Activated naive CD8-positive, alpha-beta T cell treated with anti-CD3 and anti-CD28 coated beads, Interleukin-2, amount 50 U/mL, for 16 hours (primary cell): Measurements from ENCODE around the gene FAM184A.
"Not testable (repeated sequence)": the region's sequence is repeated elsewhere in the genome, so short reads cannot be mapped to it uniquely, and the experiment has no call there.

Experiments used
- DNase-seq: peaks from one replicate; pipeline ENCODE4 v3.0.0-alpha.2; 2020; ENCODE audit warnings: low read depth, low spot score

Gene FAM184A

GRCh38 chr6:119052987-119053386 lies 25.5 kb downstream of the FAM184A start:
- no peak for DNase-seq

GRCh38 chr6:119052292-119052889 lies 26.1 kb downstream of the FAM184A start:
- DNase-seq = no peak

- no peak for DNase-seq
These were observed 34.2 kb downstream of the FAM184A start for GRCh38 chr6:119044255-119044654.

GRCh38 chr6:119043783-119044182 lies 34.7 kb downstream of the FAM184A start:
- no peak for DNase-seq

GRCh38 chr6:119043265-119043664 lies 35.2 kb downstream of the FAM184A start:
- no peak for DNase-seq

GRCh38 chr6:119040636-119041035 lies 37.8 kb downstream of the FAM184A start:
- DNase-seq = no peak

- DNase-seq = no peak
These were observed 38.2 kb downstream of the FAM184A start for GRCh38 chr6:119040229-119040628.

- DNase-seq = no peak
These were observed 40.4 kb downstream of the FAM184A start for GRCh38 chr6:119037941-119038623.

- DNase-seq = no peak
These were observed 41.2 kb downstream of the FAM184A start for GRCh38 chr6:119037264-119037663.

GRCh38 chr6:119036081-119036480 lies 42.4 kb downstream of the FAM184A start:
- no peak for DNase-seq

GRCh38 chr6:119035459-119035858 lies 43.0 kb downstream of the FAM184A start:
- DNase-seq = no peak

- DNase-seq = no peak
These were observed 43.5 kb downstream of the FAM184A start for GRCh38 chr6:119034827-119035458.

- DNase-seq = no peak
These were observed 46.0 kb downstream of the FAM184A start for GRCh38 chr6:119032428-119032827.

GRCh38 chr6:119030759-119031158 lies 47.7 kb downstream of the FAM184A start:
- DNase-seq = no peak

- no peak for DNase-seq
These were observed 50.4 kb downstream of the FAM184A start for GRCh38 chr6:119028091-119028490.

- DNase-seq = no peak
These were observed 51.0 kb downstream of the FAM184A start for GRCh38 chr6:119027465-119027864.

- DNase-seq = no peak
These were observed 51.6 kb downstream of the FAM184A start for GRCh38 chr6:119026822-119027221.

- DNase-seq = no peak
These were observed 52.7 kb downstream of the FAM184A start for GRCh38 chr6:119025793-119026192.

- no peak for DNase-seq
These were observed 54.4 kb downstream of the FAM184A start for GRCh38 chr6:119024111-119024510.

- DNase-seq = no peak
These were observed 55.7 kb downstream of the FAM184A start for GRCh38 chr6:119022796-119023195.

- DNase-seq = no peak
These were observed 57.6 kb downstream of the FAM184A start for GRCh38 chr6:119020597-119021561.

GRCh38 chr6:119015165-119015564 lies 63.3 kb downstream of the FAM184A start:
- DNase-seq = not testable (repeated sequence)
